Adrenal gland (tissue), 19 donors: Measurements from ENCODE around the gene URB2. TPM values are rescaled to one million over a fixed set of nuclear protein-coding genes. Genes with fewer than 3 reads are reported as not detected.

ENCODE experiments used
- DNase-seq, 7 donors: peaks; one replicate each; pipeline ENCODE4 v3.0.0-alpha.2; 2019 to 2020
- H3K27ac ChIP-seq, 5 donors: fragments of 200-600 bp; sonication (generic) in 4 of 5; 1 replicate in 3 of 5; 2 replicates in 2 of 5; pipeline versions ENCODE4 v1.5.1 to v1.8.0; 2016 to 2020; ENCODE audit warnings: mild to moderate bottlenecking in 1 of 5
- H3K27me3 ChIP-seq: fragments of 200-600 bp; 2 replicates; pipeline ENCODE4 v1.8.0; 2021
- H3K36me3 ChIP-seq, 2 donors: fragments of 200-600 bp; replicated peaks in 1 of 2; 1 replicate in 1 of 2; 2 replicates in 1 of 2; pipeline versions ENCODE4 v1.5.1 to v1.8.0; 2018 to 2022
- H3K4me1 ChIP-seq, 2 donors: fragments of 200-600 bp; replicated peaks in 1 of 2; 1 replicate in 1 of 2; 2 replicates in 1 of 2; pipeline versions ENCODE4 v1.5.1 to v1.8.0; 2018 to 2021
- H3K4me3 ChIP-seq, 4 donors: fragments of 200-600 bp; sonication (generic) in 3 of 4; one replicate each; pipeline ENCODE4 v1.5.1; 2016 to 2018
- H3K9me3 ChIP-seq, 3 donors: fragments of 200-600 bp; sonication (generic) in 1 of 3; replicated peaks in 1 of 3; 1 replicate in 2 of 3; 2 replicates in 1 of 3; pipeline versions ENCODE4 v1.5.1 to v1.8.0; 2016 to 2021
- CTCF ChIP-seq, 6 experiments: fragments of 450-650 bp in 4 of 6; fragments of 200-600 bp in 2 of 6; sonication (generic) in 1 of 6; IDR thresholded peaks; 1 replicate in 5 of 6; 2 replicates in 1 of 6; pipeline versions ENCODE4 v1.5.1 to v1.8.0; 2016 to 2021; ENCODE audit warnings: antibody characterized with exemption in 6 of 6, mild to moderate bottlenecking in 2 of 6, moderate library complexity in 1 of 6
- POLR2A ChIP-seq, 2 donors: fragments of 450-650 bp; IDR thresholded peaks; one replicate each; pipeline ENCODE4 v1.6.1; 2017; ENCODE audit warnings: antibody characterized with exemption in 2 of 2, mild to moderate bottlenecking in 2 of 2, moderate library complexity in 1 of 2
- WGBS, 4 donors: extraction: QIAGEN DNeasy Blood & Tissue Kit in 2 of 4; methylation state at CpG; one replicate each; pipeline versions ENCODE4 v1.1.5 to v1.1.7; 2013 to 2017; 5-methylcytosine and 5-hydroxymethylcytosine counted together
- intact Hi-C, 2 donors: fragments of 100-400 bp; cut with DNase I; formaldehyde crosslinking; loops; one replicate each; pipeline versions ENCODE4 v1.14.1 to v1.15.0; 2022 to 2023
- long read RNA-seq, 10 donors: library from polyadenylated mRNA in 3 of 10; unstranded in 2 of 10; stranded (forward) in 1 of 10; transcript quantifications; one replicate each; pipeline ENCODE4 v2.0.0 and lab custom pipeline, GENCODE V29; 2021 to 2026
- polyA plus RNA-seq, 3 donors: library from polyadenylated mRNA; stranded (reverse); fragments of 200-250 nt in 2 of 3; fragments of 350-450 nt in 1 of 3; fragmentation: Illumina TruSeq in 1 of 3; extraction: RNeasy Lipid Tissue Mini Kit (QIAGEN cat#74804) in 1 of 3; gene quantifications; one replicate each; pipeline ENCODE4 v1.2.3, GENCODE V29; 2013 to 2014
- total RNA-seq, 9 donors: library from RNA; depleted of rRNA in 4 of 9; stranded (reverse); fragments of >200 nt in 4 of 9; fragments of 120-200 nt in 1 of 9; fragmentation: NEBNext Ultra II Directional in 1 of 9; extraction: Animal tissue kit (Norgen Biotek cat#: 25700) in 1 of 9; gene quantifications; one replicate each; pipeline versions ENCODE4 v1.1.0 to v1.2.4, GENCODE V29; 2013 to 2023
- donor health status: healthy with polysubstance abuse.
- donor health status: Bipolar disorder and iron deficiency.
- donor health status: DM: yes; HTN: yes; CAD: no.
- donor health status: DM: no; HTN: no; CAD: no.
- donor health status: DM: no; HTN: no; CAD: no.
- donor health status: DM: yes; HTN: yes; CAD: no.

Gene URB2
- total RNA-seq = 10 to 100 TPM in 1 of 9 donors, 1 to 10 TPM in 8; 4.4 to 10.8 (median 7.8) TPM
- 1 to 10 TPM; 2.3 to 4.6 (median 2.6) TPM for polyA plus RNA-seq
- long read RNA-seq, donor 1, full-length matches to known transcripts = 2 of 2 reads
- long read RNA-seq, donor 1, partial matches to known transcripts = 0 of 2 reads
- long read RNA-seq, donor 1, other reads (novel, unspliced or antisense) = 0 of 2 reads
- long read RNA-seq, donor 2, full-length matches to known transcripts = 1 of 1 reads
- long read RNA-seq, donor 2, partial matches to known transcripts = 0 of 1 reads
- long read RNA-seq, donor 2, other reads (novel, unspliced or antisense) = 0 of 1 reads
- long read RNA-seq, donor 3, full-length matches to known transcripts = 1 of 1 reads
- long read RNA-seq, donor 3, partial matches to known transcripts = 0 of 1 reads
- long read RNA-seq, donor 3, other reads (novel, unspliced or antisense) = 0 of 1 reads
- long read RNA-seq, donor 4 = 0 reads
- long read RNA-seq, donor 5, full-length matches to known transcripts = 4 of 5 reads
- long read RNA-seq, donor 5, partial matches to known transcripts = 0 of 5 reads
- long read RNA-seq, donor 5, other reads (novel, unspliced or antisense) = 1 of 5 reads
- long read RNA-seq, donor 6, partial matches to known transcripts = 1 of 4 reads
- long read RNA-seq, donor 6, other reads (novel, unspliced or antisense) = 3 of 4 reads
- long read RNA-seq, donor 7, partial matches to known transcripts = 0 of 1 reads
- long read RNA-seq, donor 7, other reads (novel, unspliced or antisense) = 0 of 1 reads
- long read RNA-seq, donor 8 = 0 reads
- long read RNA-seq, donor 9 = 0 reads
- long read RNA-seq, donor 10 = 0 reads

GRCh38 chr1:229625915-229626831 is at the start of gene URB2, which contains the start of gene TAF5L:
Gene URB2 (plus strand): TSS chr1:229626247. CDS start chr1:229627634, 1,387 bp downstream.
Gene TAF5L (minus strand): TSS chr1:229626122. CDS start chr1:229614482, 11,640 bp downstream.
- WGBS, 4 donors = 0 to 1% (median 1%) methylated on average over 5 to 97 of the region's 97 CpGs
- peaks cover 13 to 39% of the 10 kb centered on the region in 2 donors for H3K4me1 ChIP-seq
- H3K27ac ChIP-seq = peak within 1 kb of the TSS; percentile 44 to 98 (median 79)
- no peaks in the 10 kb centered on the region for H3K27me3 ChIP-seq
- peak within 1 kb of the TSS; percentile 67 to 100 (median 94) for H3K4me3 ChIP-seq
- peak in 1 of 2 donors; percentile 63 for TF ChIP-seq POLR2A (IDR thresholded peaks at IDR 0.05)
- no peak for TF ChIP-seq CTCF (IDR thresholded peaks at IDR 0.05)
- intact Hi-C loops = loop anchor here (5.0 to 10.0 kb wide), 2 partner anchors 61 to 69 kb away; partner anchors contain the start of gene ABCB10 (in 1 of the 2)
- H3K9me3 ChIP-seq = no peaks in the 10 kb centered on the region
- H3K36me3 ChIP-seq = no peaks in the 10 kb centered on the region
- DNase-seq = peak; percentile 84 to 91 (median 88)

GRCh38 chr1:229578168-229579058 is 47.6 kb upstream of the URB2 start:
- peak overlapping the region in 2 of 5 donors; percentile 54 to 57 for H3K27ac ChIP-seq
- intact Hi-C loops = no loop called here
- H3K36me3 ChIP-seq = no peaks in the 10 kb centered on the region
- TF ChIP-seq POLR2A (IDR thresholded peaks at IDR 0.05) = no peak
- TF ChIP-seq CTCF (IDR thresholded peaks at IDR 0.05) = no peak
- 65 to 72% (median 67%) methylated on average over 14 of the region's 14 CpGs for WGBS, 4 donors
- no peak for DNase-seq
- no peaks in the 10 kb centered on the region for H3K9me3 ChIP-seq
- H3K27me3 ChIP-seq = no peaks in the 10 kb centered on the region
- H3K4me1 ChIP-seq = peaks cover 4 to 20% of the 10 kb centered on the region in 2 donors
- H3K4me3 ChIP-seq = peak overlapping the region in 1 of 4 donors; percentile 25

- Histone ChIP-seq H3K27ac (peak overlapping the region in 3 of 5 donors; percentile 12 to 57 (median 54)), H3K9me3 (no peaks in the 10 kb centered on the region), H3K36me3 (no peaks in the 10 kb centered on the region), H3K27me3 (no peaks in the 10 kb centered on the region), H3K4me1 (peaks cover 4 to 20% of the 10 kb centered on the region in 2 donors), H3K4me3 (peak overlapping the region in 1 of 4 donors; percentile 25)
- intact Hi-C loops = no loop called here
- WGBS, 4 donors = 4 to 8% (median 6%) methylated on average over 6 to 9 of the region's 9 CpGs
- DNase-seq = peak; percentile 41 to 72 (median 55)
- no peak for TF ChIP-seq POLR2A (IDR thresholded peaks at IDR 0.05)
- TF ChIP-seq CTCF (IDR thresholded peaks at IDR 0.05) = no peak
These were observed 46.9 kb upstream of the URB2 start for GRCh38 chr1:229579059-229579673.
